GM18870 (cell line): ENCODE data around the gene CFAP91.

ENCODE experiments used
- ATAC-seq: cut with Tn5 transposase; IDR thresholded peaks from one replicate; pipeline ENCODE4 v1.9.1; 2021; ENCODE audit warnings: moderate library complexity; ENCODE audit not compliant: unreplicated experiment

CFAP91 gene

GRCh38 chr3:119738741-119739140, 35.9 kb downstream of the CFAP91 start:
- ATAC-seq: no peak

DNA sequence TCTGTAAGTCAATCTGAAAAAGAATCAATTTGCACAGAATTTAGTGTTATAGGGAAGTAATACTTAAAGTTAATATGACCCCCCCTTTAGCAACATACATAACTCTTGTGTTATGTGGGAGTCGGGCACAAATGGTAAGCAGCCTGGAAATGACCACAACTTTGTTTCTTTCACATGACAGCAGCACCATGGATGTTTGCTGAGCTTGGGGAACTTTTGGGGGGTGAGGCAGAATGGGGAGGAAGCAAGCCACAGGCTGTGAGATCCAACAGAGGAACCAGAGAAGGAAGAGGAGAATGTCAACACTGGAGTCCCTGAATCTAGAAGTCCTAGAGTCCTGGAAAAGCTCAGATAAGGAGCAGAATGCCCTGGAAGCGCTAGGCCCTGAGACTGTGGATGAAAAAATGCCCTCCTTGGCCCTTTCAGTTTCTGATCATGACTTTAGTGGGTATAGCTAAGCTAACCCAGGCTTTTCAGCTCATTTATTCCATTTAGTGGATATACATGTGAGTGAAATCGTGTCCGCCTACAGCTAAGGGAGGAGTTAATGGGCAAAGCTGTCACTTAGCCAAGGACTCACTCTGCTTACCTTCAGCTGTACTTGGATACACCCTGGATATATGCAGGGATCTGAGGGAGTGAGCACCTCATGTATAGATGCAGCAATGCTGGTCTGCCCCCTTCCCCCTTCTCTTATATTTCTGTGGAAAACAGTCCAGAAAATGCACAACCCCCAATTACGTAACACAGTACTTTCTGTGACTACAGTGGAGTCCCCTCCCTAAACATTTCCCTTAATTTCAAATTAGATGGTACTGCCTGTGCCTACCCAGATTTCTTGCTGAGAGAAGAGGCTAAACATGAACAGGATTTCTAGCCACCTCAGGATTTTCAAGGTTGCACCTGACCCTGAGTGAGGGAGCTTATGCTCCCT, 39.1 kb downstream of the CFAP91 start:
- no peak for ATAC-seq

GRCh38 chr3:119743921-119744320, 41.1 kb downstream of the CFAP91 start:
- ATAC-seq: no peak

DNA sequence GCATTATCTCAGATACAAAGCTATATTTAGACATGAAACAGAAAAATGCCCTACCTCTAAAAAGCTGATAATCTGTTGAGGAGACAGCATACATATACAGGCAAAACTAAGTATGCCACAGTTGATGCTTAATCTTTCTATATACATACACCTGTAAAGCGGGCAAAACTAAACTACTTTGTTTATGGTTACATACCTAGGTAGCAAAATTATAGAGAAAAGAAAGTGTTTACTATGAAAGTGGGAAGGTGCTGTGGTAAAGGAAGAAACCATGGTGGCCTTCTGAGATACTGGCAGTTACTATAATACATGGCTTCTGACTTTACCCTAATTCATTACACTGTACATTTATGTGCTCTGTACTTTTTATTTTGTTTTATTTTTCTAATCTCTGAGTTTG, 43.1 kb downstream of the CFAP91 start:
- ATAC-seq: no peak

- ATAC-seq: no peak
These were observed 43.6 kb downstream of the CFAP91 start for GRCh38 chr3:119746423-119746822.

DNA sequence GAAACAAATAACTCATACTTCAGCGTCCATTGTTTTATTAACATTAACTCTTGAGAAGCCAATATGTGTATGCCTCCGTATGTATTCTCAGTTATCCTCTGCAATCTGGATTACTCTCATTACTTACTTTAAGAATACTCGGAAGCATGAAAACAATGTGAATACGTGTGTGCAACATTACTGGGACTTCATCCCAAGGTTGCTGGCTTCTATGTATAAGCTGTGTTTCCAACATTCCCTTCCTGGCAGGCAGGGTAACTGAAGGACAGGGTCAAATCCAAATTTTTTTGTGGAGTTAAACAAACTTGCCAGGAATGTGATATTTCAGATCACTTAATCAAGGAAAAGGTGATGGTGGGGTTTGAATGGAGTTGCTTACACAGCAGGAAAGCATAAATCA, 44.5 kb downstream of the CFAP91 start:
- no peak for ATAC-seq

GRCh38 chr3:119748991-119749390, 46.2 kb downstream of the CFAP91 start:
- ATAC-seq: no peak

DNA sequence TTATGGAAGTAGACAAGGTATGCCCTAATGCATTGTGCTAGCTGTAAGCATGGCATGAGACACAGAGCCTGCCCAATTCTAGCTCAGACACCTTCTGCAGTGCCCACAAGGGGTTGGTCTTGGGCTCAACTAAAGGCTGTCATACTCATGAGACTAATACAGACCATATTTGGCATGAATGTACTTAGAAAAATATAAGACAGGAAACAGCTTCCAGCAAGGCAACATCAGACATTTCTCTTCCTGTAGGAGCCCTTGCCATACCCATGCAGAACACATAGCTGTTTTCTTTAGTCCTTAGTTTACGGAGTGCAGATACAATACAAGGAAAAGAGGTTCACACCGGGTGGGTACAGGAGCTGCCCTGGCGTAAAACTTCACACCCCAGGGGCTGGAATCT, 48.6 kb downstream of the CFAP91 start:
- no peak for ATAC-seq
